Loucy (cell line): ENCODE results near the gene HSD11B2.

ENCODE experiments used
- H2AFZ ChIP-seq: fragments of 200-600 bp; sonication (generic); 2 replicates; pipeline ENCODE4 v1.6.0; 2016; ENCODE audit warnings: antibody characterized with exemption, mild to moderate bottlenecking, low read length, moderate library complexity
- H3F3A ChIP-seq: fragments of 200-600 bp; 2 replicates; pipeline ENCODE4 v1.6.0; 2016; ENCODE audit warnings: antibody characterized with exemption, low read depth, mild to moderate bottlenecking
- H3K27me3 ChIP-seq: fragments of 200-600 bp; sonication (generic); 2 replicates; pipeline ENCODE4 v1.6.1; 2014; ENCODE audit warnings: low read length, mild to moderate bottlenecking; ENCODE audit not compliant: insufficient read depth, poor library complexity, severe bottlenecking
- H3K36me3 ChIP-seq: fragments of 200-600 bp; sonication (generic); 2 replicates; pipeline ENCODE4 v1.6.1; 2016; ENCODE audit warnings: low read length; ENCODE audit not compliant: insufficient read depth
- H3K4me1 ChIP-seq: fragments of 200-600 bp; sonication (generic); 2 replicates; pipeline ENCODE4 v1.5.1; 2014; ENCODE audit warnings: low read length, mild to moderate bottlenecking; ENCODE audit not compliant: insufficient read depth, poor library complexity, severe bottlenecking
- H3K4me2 ChIP-seq: fragments of 200-600 bp; sonication (generic); 2 replicates; pipeline ENCODE4 v1.6.0; 2014; ENCODE audit warnings: antibody characterized with exemption, low read length, low read depth, mild to moderate bottlenecking; ENCODE audit not compliant: poor library complexity, severe bottlenecking
- H3K4me3 ChIP-seq: fragments of 200-600 bp; sonication (generic); 2 replicates; pipeline ENCODE4 v1.5.1; 2014; ENCODE audit warnings: low read length, mild to moderate bottlenecking, mixed read lengths; ENCODE audit not compliant: poor library complexity, severe bottlenecking
- H3K79me2 ChIP-seq: fragments of 200-600 bp; sonication (generic); 2 replicates; pipeline ENCODE4 v1.6.1; 2014; ENCODE audit warnings: low read length; ENCODE audit not compliant: insufficient read depth
- H3K9ac ChIP-seq: fragments of 200-600 bp; sonication (generic); 2 replicates; pipeline ENCODE4 v1.6.0; 2014; ENCODE audit warnings: mild to moderate bottlenecking, low read depth, low read length, moderate library complexity; ENCODE audit not compliant: poor library complexity, severe bottlenecking
- H3K9me2 ChIP-seq: fragments of 200-600 bp; sonication (generic); replicated peaks from 2 replicates; pipeline ENCODE4 v1.6.1; 2016; ENCODE audit warnings: low read depth, low read length, mixed read lengths
- H3K9me3 ChIP-seq: fragments of 200-600 bp; sonication (generic); 2 replicates; pipeline ENCODE4 v1.6.1; 2014; ENCODE audit warnings: mild to moderate bottlenecking, antibody characterized with exemption, low read length, low read depth; ENCODE audit not compliant: insufficient read depth
- H4K20me1 ChIP-seq: fragments of 200-600 bp; sonication (generic); 2 replicates; pipeline ENCODE4 v1.6.0; 2014; ENCODE audit warnings: antibody characterized with exemption, low read length, mild to moderate bottlenecking; ENCODE audit not compliant: insufficient read depth, poor library complexity, severe bottlenecking
- CTCF ChIP-seq: fragments of 200-600 bp; sonication (generic); conservative IDR thresholded peaks from 2 replicates; pipeline ENCODE4 v1.5.1; 2014; ENCODE audit warnings: mild to moderate bottlenecking, antibody characterized with exemption, low read length
- EZH2phosphoT487 ChIP-seq: fragments of 200-600 bp; IDR thresholded peaks from 2 replicates; pipeline ENCODE4 v1.6.1; 2018; ENCODE audit warnings: antibody characterized with exemption, mild to moderate bottlenecking, moderate library complexity, borderline replicate concordance

HSD11B2 gene

DNA sequence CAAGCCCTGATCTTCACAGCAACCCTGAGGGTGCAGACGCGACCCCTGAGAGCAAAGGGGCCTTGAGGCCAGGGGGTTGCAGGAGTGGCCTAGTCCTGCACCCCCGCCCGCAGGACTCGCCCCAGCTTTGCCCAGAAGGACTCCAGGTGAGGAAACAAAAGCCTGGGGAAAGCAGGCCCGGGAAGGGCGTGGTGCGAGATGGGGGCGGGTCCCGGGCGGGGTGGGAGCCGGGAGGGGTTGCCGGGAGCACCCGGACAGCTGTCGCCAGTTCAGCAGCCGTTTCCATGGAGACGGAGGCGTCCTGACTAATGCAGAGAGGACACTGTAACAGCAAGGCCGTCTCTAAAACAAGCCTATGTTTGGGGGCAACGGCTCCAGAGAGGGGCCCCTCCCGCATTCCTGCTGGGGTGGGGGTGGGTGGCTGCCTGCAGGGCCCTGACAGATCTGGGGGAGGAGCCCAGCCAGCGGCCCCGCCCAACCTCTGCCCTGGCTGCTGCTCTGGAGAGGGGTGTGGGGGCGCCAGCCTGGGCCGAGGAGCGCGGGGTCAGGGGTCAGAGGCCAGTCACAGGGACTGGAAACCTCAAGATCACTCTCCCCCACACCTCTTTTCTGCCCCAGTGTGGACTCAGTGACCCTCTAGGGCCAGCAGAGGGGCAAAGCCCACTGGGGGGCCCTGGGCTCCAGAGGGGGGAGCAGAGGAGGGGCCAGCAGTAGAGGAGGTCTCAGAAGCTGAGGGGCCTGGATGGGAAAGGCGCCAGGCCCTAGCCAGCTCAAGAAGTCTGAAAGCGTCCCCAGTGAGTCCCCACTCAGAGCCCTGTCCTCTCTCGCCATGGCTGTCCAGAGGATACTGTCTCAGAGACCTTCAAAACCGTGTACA lies 34.5 kb upstream of the HSD11B2 start:
- TF ChIP-seq CTCF (no peak), EZH2phosphoT487 (no peak)

GRCh38 chr16:67397036-67397801 lies 33.7 kb upstream of the HSD11B2 start:
- TF ChIP-seq EZH2phosphoT487 (no peak), CTCF (no peak)
- no peaks in the 10 kb centered on the region for H3K9me2 ChIP-seq
- H3K9ac ChIP-seq: no peak overlapping the region
- H3K79me2 ChIP-seq: no peaks in the 10 kb centered on the region
- no peaks in the 10 kb centered on the region for H3F3A ChIP-seq
- no peaks in the 10 kb centered on the region for H3K4me1 ChIP-seq
- no peaks in the 10 kb centered on the region for H3K36me3 ChIP-seq
- no peaks in the 10 kb centered on the region for H4K20me1 ChIP-seq
- H3K4me2 ChIP-seq: no peak overlapping the region
- no peak overlapping the region for H2AFZ ChIP-seq
- no peaks in the 10 kb centered on the region for H3K27me3 ChIP-seq
- H3K4me3 ChIP-seq: no peak overlapping the region
- no peaks in the 10 kb centered on the region for H3K9me3 ChIP-seq

More for the DNA sequence above, 34.5 kb upstream of the HSD11B2 start:
- Histone ChIP-seq H3K9me3 (no peaks in the 10 kb centered on the region), H3K9ac (no peak overlapping the region), H3K4me2 (no peak overlapping the region), H3K36me3 (no peaks in the 10 kb centered on the region), H3F3A (no peaks in the 10 kb centered on the region), H3K27me3 (no peaks in the 10 kb centered on the region), H3K4me3 (no peak overlapping the region), H3K4me1 (no peaks in the 10 kb centered on the region), H3K9me2 (no peaks in the 10 kb centered on the region), H3K79me2 (no peaks in the 10 kb centered on the region), H4K20me1 (no peaks in the 10 kb centered on the region), H2AFZ (no peak overlapping the region)

GRCh38 chr16:67397812-67398545 lies 32.9 kb upstream of the HSD11B2 start:
- Histone ChIP-seq H3K4me3 (no peak overlapping the region), H3K4me1 (no peaks in the 10 kb centered on the region)

More at GRCh38 chr16:67397812-67398545, 32.9 kb upstream of the HSD11B2 start:
- Histone ChIP-seq H3K9me2 (no peaks in the 10 kb centered on the region), H3K79me2 (no peaks in the 10 kb centered on the region), H3K9me3 (no peaks in the 10 kb centered on the region), H3K36me3 (no peaks in the 10 kb centered on the region), H3K4me2 (no peak overlapping the region), H4K20me1 (no peaks in the 10 kb centered on the region), H3K9ac (no peak overlapping the region), H2AFZ (no peak overlapping the region), H3F3A (no peaks in the 10 kb centered on the region), H3K27me3 (no peaks in the 10 kb centered on the region)
- TF ChIP-seq CTCF (no peak), EZH2phosphoT487 (no peak)
